ENCODE results near the gene WDR64. TPM values are rescaled to one million over a fixed set of nuclear protein-coding genes. Genes with fewer than 3 reads are reported as not detected.
A peak's percentile ranks its signal among the peaks of the same experiment; 100 is the strongest.
"Not testable (repeated sequence)": the region's sequence is repeated elsewhere in the genome, so short reads cannot be mapped to it uniquely, and the experiment has no call there.

The WDR64 gene
- total RNA-seq, 1 experiment from 2014 or later, result not detected

GRCh38 chr1:241802863-241803262 is 150.8 kb downstream of the WDR64 start:
- H3K27ac ChIP-seq, result no peak overlapping the region
- POLR2A ChIA-PET (ENCODE audit: unreplicated experiment), result no interaction called here
- H3K4me3 ChIP-seq, result no peak overlapping the region
- no peaks in the 10 kb centered on the region for H3K9me2 ChIP-seq (ENCODE audit: insufficient read depth)
- no peaks in the 10 kb centered on the region for H3K79me2 ChIP-seq (ENCODE audit: low read depth)
- peaks cover 28% of the 10 kb centered on the region for H3K4me1 ChIP-seq (replicated peaks; ENCODE audit: insufficient read depth)
- H3F3A ChIP-seq (ENCODE audit: insufficient read depth, low read depth), result peaks cover 6% of the 10 kb centered on the region; the same call in 1 of the 2 replicates
- TF ChIP-seq CTCF (conservative IDR thresholded peaks at IDR 0.05), result no peak
- no peak for TF ChIP-seq EZH2 (IDR thresholded peaks at IDR 0.05; ENCODE audit: low read depth)
- H3K36me3 ChIP-seq (ENCODE audit: low read depth), result no peaks in the 10 kb centered on the region
- H3K9me3 ChIP-seq (ENCODE audit: insufficient read depth, low read depth), result no peaks in the 10 kb centered on the region
- CTCF ChIA-PET, result no interaction called here
- H3K4me2 ChIP-seq, result no peak overlapping the region
- no peaks in the 10 kb centered on the region for H3K27me3 ChIP-seq (ENCODE audit: insufficient read depth, low read depth)
- H4K20me1 ChIP-seq (ENCODE audit: insufficient read depth), result no peaks in the 10 kb centered on the region
- BruUV-seq (replicated peaks), result no TSS peak
- H2AFZ ChIP-seq, result no peak overlapping the region
- peak; percentile 7 to 59 for DNase-seq
- intact Hi-C loops (cut with micrococcal nuclease; ENCODE audit: unreplicated experiment), result loop anchor here (10.0 kb wide), 1 partner anchor 48 kb away; no protein-coding TSS in a partner anchor

- H3K79me2 ChIP-seq (ENCODE audit: low read depth); CTCF ChIA-PET; H3K27me3 ChIP-seq (ENCODE audit: insufficient read depth, low read depth); H3K4me2 ChIP-seq; H3K27ac ChIP-seq; H3K4me3 ChIP-seq; H3K9me3 ChIP-seq (ENCODE audit: insufficient read depth, low read depth); H3K9me2 ChIP-seq (ENCODE audit: insufficient read depth); H4K20me1 ChIP-seq (ENCODE audit: insufficient read depth); POLR2A ChIA-PET (ENCODE audit: unreplicated experiment); H3F3A ChIP-seq (ENCODE audit: insufficient read depth, low read depth); H2AFZ ChIP-seq; DNase-seq; H3K36me3 ChIP-seq (ENCODE audit: low read depth); BruUV-seq (replicated peaks): not testable (repeated sequence)
- intact Hi-C loops (cut with micrococcal nuclease; ENCODE audit: unreplicated experiment), result loop anchor here (10.0 kb wide), 1 partner anchor 50 kb away; no protein-coding TSS in a partner anchor
- H3K4me1 ChIP-seq (replicated peaks; ENCODE audit: insufficient read depth), result peaks cover 28% of the 10 kb centered on the region
Measured at GRCh38 chr1:241804706-241805105, 152.6 kb downstream of the WDR64 start.

- no peak overlapping the region for H3K27ac ChIP-seq
- CTCF ChIA-PET, result no interaction called here
- no peak overlapping the region for H2AFZ ChIP-seq
- H3K4me1 ChIP-seq (replicated peaks; ENCODE audit: insufficient read depth), result peaks cover 17% of the 10 kb centered on the region
- no peaks in the 10 kb centered on the region for H3K9me2 ChIP-seq (ENCODE audit: insufficient read depth)
- H3K79me2 ChIP-seq (ENCODE audit: low read depth), result no peaks in the 10 kb centered on the region
- no peak overlapping the region for H3K4me2 ChIP-seq
- TF ChIP-seq CTCF (conservative IDR thresholded peaks at IDR 0.05) (no peak), EZH2 (IDR thresholded peaks at IDR 0.05; ENCODE audit: low read depth) (no peak)
- H3F3A ChIP-seq (ENCODE audit: insufficient read depth, low read depth), result peaks cover 6% of the 10 kb centered on the region; the same call in 1 of the 2 replicates
- POLR2A ChIA-PET (ENCODE audit: unreplicated experiment), result no interaction called here
- no peaks in the 10 kb centered on the region for H4K20me1 ChIP-seq (ENCODE audit: insufficient read depth)
- no TSS peak for BruUV-seq (replicated peaks)
- no peak overlapping the region for H3K4me3 ChIP-seq
- H3K9me3 ChIP-seq (ENCODE audit: insufficient read depth, low read depth), result no peaks in the 10 kb centered on the region
- no peak for DNase-seq
- H3K36me3 ChIP-seq (ENCODE audit: low read depth), result no peaks in the 10 kb centered on the region
- intact Hi-C loops (cut with micrococcal nuclease; ENCODE audit: unreplicated experiment), result loop anchor here (10.0 kb wide), 1 partner anchor 53 kb away; no protein-coding TSS in a partner anchor
- H3K27me3 ChIP-seq (ENCODE audit: insufficient read depth, low read depth), result no peaks in the 10 kb centered on the region
Measured at GRCh38 chr1:241808265-241808664, 156.2 kb downstream of the WDR64 start.
